HEK293T (cell line): Measurements from ENCODE around the gene PPP4R4.

Experiments used
- ARNT ChIP-seq: fragments of 450-650 bp; IDR thresholded peaks from 2 replicates; pipeline ENCODE4 v1.6.1; 2017; ENCODE audit warnings: mild to moderate bottlenecking
- BHLHE40 ChIP-seq: fragments of 450-650 bp; IDR thresholded peaks from 2 replicates; pipeline ENCODE4 v1.6.1; 2016; ENCODE audit warnings: mild to moderate bottlenecking, moderate library complexity, borderline replicate concordance
- CTBP1 ChIP-seq: fragments of 450-650 bp; IDR thresholded peaks from 2 replicates; pipeline ENCODE4 v1.6.1; 2016; ENCODE audit warnings: borderline replicate concordance
- FOXK2 ChIP-seq: fragments of 450-650 bp; IDR thresholded peaks from 2 replicates; pipeline ENCODE4 v1.6.1; 2016; ENCODE audit warnings: mild to moderate bottlenecking
- FOXM1 ChIP-seq: fragments of 450-650 bp; IDR thresholded peaks from 2 replicates; pipeline ENCODE4 v1.6.1; 2017; ENCODE audit warnings: mild to moderate bottlenecking, borderline replicate concordance
- LEF1 ChIP-seq: fragments of 450-650 bp; IDR thresholded peaks from 2 replicates; pipeline ENCODE4 v1.6.1; 2017; ENCODE audit warnings: mild to moderate bottlenecking, borderline replicate concordance
- NFRKB ChIP-seq: fragments of 450-650 bp; IDR thresholded peaks from 2 replicates; pipeline ENCODE4 v1.6.1; 2016; ENCODE audit warnings: mild to moderate bottlenecking, moderate library complexity
- SP1 ChIP-seq: fragments of 450-650 bp; IDR thresholded peaks from 2 replicates; pipeline ENCODE4 v1.6.1; 2017
- SUZ12 ChIP-seq: fragments of 450-650 bp; IDR thresholded peaks from 2 replicates; pipeline ENCODE4 v1.6.1; 2016; ENCODE audit warnings: mild to moderate bottlenecking
- TARDBP ChIP-seq: fragments of 450-650 bp; IDR thresholded peaks from 2 replicates; pipeline ENCODE4 v1.6.1; 2016
- ZNF384 ChIP-seq: fragments of 450-650 bp; IDR thresholded peaks from 2 replicates; pipeline ENCODE4 v1.6.1; 2016
- TF ChIP-seq, protein P1 (sequence below): fragments of 450-650 bp; IDR thresholded peaks from 2 replicates; pipeline ENCODE4 v1.6.1; 2016

GRCh38 chr14:94180655-94181271 is 6.6 kb downstream of the PPP4R4 start:
- TF ChIP-seq FOXK2 (no peak), CTBP1 (no peak), SP1 (no peak), FOXM1 (no peak), LEF1 (no peak), BHLHE40 (no peak), TARDBP (no peak), ZNF384 (peak; percentile 96), SUZ12 (no peak), ARNT (no peak), NFRKB (no peak)
- TF ChIP-seq, protein P1, sequence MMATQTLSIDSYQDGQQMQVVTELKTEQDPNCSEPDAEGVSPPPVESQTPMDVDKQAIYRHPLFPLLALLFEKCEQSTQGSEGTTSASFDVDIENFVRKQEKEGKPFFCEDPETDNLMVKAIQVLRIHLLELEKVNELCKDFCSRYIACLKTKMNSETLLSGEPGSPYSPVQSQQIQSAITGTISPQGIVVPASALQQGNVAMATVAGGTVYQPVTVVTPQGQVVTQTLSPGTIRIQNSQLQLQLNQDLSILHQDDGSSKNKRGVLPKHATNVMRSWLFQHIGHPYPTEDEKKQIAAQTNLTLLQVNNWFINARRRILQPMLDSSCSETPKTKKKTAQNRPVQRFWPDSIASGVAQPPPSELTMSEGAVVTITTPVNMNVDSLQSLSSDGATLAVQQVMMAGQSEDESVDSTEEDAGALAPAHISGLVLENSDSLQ: no peak
